ENCODE measurements around the gene UBAC1.

GRCh38 chr9:136004712-136005111 is 43.5 kb upstream of the UBAC1 start:
- no peak for TF ChIP-seq RARB (CRISPR knock-in tag; IDR thresholded peaks at IDR 0.05)
- no peak for TF ChIP-seq TSHZ2 (CRISPR knock-in tag; IDR thresholded peaks at IDR 0.05)
- no peak for TF ChIP-seq CREB5 (CRISPR knock-in tag; IDR thresholded peaks at IDR 0.05; ENCODE audit: low read depth)
- TF ChIP-seq PATZ1 (CRISPR knock-in tag; IDR thresholded peaks at IDR 0.05; ENCODE audit: borderline replicate concordance): no peak
- no peak for TF ChIP-seq CSRNP3 (CRISPR knock-in tag; IDR thresholded peaks at IDR 0.05)
- TF ChIP-seq ZFP3 (CRISPR knock-in tag; IDR thresholded peaks at IDR 0.05): no peak
- no peak for TF ChIP-seq POU6F1 (CRISPR knock-in tag; IDR thresholded peaks at IDR 0.05; ENCODE audit: borderline replicate concordance, low read depth)
- no peak for TF ChIP-seq SNAI2 (CRISPR knock-in tag; IDR thresholded peaks at IDR 0.05)

All from SK-N-SH treated with all-trans-retinoic acid at 6 μM for 48 hours (cell line).